NCI-H146 treated with DMSO at 0.1 percent for 48 hours (cell line): Measurements from ENCODE around the gene IGFL2.
"Not testable (repeated sequence)": the region's sequence is repeated elsewhere in the genome, so short reads cannot be mapped to it uniquely, and the experiment has no call there.

Experiments used
- DNase-seq: peaks from one replicate; lab custom pipeline; 2025; ENCODE audit not compliant: unreplicated experiment; lab: John Stamatoyannopoulos, UW

IGFL2 gene

DNA sequence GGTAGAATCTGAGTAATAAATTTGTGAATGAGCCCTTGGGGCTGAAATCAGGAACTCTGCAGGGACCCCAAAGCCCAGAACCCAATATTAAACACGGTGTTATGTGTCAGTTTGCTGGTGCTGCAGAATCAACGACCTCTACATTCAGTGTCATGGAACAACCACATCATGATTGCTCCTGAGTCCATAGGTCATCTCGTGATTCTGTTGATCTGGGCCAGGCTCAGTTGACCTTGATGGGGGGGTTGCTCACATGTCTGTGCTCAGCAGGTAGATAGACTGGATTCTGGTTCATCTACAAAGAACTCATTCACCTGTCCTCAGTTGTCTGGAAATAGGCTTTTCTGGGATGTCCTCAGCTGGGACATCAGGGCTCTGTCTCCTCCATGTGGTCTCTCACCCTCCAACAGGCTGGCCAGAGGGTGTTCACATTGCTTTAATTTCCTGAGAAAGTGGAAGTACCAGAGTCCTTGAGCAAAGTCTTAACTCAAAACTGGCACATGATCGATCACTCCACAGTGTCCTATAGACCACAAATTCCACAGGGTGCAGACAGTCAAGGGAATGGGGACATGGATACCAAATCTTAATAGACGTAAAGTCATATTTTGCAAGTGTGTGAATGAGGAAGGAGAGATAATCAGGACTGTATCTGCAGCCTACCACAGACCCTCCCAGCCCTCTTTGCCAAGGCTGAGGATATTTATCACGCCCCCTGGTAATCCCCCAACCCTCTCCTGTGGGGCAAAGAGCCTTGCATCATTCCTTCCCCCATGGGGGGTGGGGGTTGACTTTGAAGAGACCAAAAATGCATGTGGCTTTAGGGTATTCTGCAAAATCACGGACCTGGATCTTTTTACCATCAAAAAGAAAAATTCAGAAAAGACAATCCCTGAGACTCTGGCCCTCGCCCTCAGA, 42.2 kb downstream of the IGFL2 start:
- DNase-seq = no peak

DNA sequence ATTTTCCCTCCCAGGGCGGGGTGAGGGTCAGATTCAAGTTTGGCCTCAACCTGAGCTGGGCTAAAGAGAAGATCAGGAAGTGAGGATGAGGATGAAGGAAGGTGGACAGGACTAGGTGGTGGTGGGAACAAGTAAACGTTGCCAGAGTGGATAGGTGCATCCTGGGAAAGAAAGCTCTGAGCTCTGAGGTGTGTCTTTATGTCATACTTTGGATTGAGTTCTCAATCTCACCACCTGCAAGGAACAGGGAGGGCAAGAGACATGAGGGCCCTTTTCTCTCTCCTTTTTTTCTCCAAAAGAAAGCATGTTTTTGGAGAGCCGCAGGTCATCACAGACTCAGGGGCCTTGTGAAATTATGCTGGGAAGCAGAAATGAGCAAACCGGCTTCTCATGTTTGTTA, 43.3 kb downstream of the IGFL2 start:
- DNase-seq = no peak

DNA sequence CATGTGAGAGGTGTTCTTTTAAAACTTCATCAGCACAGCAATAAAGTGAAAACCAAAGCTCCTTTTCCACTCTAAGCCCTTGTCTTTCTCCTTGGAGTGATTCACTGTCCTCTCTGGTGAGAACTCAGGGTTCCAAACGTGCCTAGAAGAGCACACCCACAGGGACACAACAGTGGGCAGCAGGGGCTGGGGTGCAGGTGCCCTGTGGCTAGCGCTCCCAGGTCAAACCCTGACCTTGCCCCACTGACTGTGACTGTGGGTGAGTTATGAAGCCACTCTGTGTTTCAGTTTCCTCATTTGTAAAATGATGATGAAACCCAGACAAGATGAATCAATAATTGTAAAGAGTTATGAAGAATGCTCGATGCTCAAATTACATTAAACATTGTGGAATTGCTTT, 43.9 kb downstream of the IGFL2 start:
- DNase-seq = no peak

DNA sequence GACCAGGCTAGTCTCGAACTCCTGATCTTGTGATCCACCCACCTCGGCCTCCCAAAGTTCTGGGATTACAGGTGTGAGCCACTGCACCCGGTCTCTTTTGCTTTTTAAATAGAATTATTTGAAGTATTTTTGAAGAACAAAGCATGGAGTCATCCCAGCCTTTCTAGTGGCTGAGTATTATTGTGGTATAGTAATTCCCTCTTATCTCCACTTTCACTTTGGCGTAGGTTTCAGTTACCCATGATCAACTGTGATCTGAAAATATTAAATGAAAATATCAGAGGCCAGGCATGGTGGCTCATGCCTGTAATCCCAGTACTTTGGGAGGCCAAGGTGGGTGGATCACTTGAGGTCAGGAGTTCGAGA, 44.6 kb downstream of the IGFL2 start:
- not testable (repeated sequence) for DNase-seq

DNA sequence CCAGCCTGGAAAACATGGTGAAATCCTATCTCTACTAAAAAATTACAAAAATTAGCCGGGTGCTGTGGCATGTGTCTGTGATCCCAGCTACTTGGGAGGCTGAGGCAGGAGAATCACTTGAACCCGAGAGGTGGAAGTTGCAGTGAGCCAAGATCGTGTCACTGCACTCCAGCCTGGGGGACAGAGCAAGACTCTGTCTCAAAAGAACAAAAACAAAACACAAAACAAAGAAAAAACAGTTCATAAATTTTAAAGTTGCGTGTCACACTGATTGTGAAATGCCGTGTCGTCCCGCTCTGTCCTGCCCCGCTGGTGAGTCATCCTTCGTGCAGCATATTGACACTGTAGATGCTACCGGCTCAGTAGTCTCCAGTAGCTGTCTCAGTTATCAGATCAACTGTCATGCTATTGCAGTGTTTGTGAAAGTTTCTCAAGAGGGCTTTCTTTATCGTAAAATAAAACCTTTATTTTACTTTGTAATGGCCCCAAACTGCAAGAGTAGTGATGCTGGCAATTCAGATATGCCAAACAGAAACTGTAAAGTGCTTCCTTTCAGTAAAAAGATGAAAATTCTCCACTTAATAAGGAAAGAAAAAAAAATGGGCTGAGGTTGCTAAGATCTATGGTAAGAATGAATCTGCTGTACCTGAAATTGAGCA, 45.1 kb downstream of the IGFL2 start:
- DNase-seq = no peak

DNA sequence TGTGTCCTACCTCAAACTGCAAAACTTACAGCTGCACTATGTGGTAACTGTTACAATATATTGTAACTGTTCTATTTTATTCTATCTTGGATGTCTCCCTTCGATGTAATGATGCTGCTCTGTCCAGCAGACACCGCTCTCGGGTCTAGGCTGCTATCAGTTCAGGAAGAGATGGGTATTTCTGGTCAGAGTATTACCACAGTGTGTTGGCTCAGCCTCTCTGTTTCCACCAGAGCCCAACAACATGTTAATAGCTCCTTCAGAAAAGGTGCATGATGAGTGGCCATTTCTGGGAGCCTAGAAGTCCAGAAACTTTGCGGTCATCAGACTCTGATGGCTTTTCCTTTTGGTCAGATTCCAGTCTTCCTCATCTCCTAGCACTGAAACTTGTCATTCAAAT, 45.6 kb downstream of the IGFL2 start:
- DNase-seq = no peak

DNA sequence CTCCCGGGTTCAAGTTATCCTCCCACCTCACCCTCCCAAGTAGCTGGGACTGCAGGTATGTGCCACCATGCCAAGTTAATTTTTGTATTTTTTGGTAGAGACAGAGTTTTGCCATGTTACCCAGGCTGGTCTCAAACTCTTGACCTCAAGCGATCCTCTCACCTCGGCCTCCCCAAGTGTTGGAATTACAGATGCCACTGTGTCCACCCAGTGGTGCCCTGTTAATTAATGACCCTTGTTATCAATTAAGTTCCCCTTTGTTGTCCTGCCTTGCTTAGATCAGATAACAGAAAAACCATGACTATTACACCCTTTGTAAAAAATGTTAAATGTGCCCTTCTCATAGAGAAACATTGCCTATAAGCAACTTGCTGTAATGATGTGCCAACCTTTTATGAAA, 47.1 kb downstream of the IGFL2 start:
- no peak for DNase-seq

DNA sequence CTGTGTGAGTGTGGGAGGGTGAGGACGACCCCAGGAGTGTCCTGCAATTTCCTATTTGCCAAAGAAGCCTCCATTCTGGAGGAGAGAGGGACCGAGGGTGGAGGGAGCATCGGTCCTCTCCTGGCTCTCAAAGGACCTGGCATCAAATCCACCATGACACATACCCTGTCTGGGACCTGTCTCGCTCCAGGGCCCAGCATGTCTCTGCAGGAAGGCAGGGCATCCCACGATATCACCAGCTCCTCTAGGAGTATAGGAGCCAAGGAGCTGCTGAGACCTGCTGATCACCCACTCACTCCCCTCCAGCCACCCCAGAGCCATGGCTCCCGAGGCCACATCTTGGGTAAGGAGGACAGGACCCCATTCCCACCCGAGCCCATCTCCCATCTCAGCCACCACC, 47.9 kb downstream of the IGFL2 start:
- DNase-seq = not testable (repeated sequence)

DNA sequence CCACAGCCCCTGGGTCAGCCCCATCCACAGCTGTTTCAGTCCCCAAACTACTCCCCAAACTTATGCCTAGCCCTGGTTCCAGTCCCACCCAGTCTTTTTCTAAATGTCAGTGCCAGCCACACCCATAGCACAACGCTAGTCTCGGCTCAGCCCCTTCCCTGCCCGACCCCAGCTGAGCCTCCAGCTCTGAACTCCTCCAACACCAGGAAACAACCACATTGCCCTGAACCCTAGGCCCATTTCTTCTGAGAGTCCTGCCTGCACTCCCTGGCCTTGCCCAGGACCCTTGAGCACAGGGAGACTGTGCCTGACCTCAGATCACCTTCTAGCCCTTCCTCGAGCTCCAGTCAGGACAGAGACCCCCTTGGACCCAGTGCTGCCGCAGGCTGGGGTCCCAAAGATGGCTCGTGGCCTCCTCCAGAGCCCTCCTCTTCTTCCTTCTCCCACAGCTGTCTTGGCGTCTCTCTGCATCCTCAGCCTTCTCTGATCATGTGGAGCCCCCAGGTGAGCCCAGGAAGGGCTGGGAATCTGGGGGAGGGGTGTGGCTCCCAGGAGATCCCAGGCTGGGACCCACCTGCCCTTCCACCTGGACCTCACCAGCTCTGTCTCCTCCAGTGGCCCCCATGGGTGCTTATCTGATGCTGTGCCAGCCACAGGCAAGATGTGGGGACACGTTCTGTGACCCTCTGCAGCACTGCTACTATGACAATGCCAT, 48.5 kb downstream of the IGFL2 start:
- no peak for DNase-seq

DNA sequence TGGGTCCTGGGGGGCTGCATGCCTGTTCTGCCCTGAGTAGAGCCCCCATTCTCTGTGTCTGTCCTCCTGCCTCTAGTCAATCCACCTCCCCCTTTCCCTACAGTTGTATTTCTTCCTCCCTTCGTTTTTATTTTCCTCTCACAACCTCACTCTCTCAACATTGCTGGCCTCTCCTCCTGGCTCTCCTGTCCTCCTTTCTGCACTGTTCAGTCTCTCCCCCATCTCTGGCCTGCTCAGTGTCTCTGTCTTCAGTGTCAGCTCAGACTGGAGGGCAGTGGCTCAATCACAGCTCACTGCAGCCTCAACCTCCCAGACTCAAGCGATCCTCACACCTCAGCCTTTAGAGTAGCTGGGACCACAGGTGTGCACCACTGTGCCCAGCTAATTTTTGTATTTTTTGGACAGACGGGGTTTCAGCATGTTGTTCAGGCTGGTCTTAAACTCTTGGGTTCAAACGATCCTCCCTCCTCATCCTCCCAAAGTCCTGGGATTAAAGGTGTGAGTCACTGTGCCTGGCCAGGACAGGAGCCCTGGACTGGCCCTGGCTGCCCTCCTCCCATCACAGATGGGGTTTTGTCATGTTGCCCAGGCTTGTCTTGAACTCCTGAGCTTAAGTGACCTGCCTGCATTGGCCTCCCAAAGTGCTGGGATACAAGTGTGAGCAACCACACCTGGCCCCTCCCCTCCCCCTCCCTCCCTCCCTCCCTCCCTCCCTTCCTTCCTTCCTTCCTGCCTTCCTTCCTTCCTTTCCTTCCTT, 49.5 kb downstream of the IGFL2 start:
- no peak for DNase-seq

DNA sequence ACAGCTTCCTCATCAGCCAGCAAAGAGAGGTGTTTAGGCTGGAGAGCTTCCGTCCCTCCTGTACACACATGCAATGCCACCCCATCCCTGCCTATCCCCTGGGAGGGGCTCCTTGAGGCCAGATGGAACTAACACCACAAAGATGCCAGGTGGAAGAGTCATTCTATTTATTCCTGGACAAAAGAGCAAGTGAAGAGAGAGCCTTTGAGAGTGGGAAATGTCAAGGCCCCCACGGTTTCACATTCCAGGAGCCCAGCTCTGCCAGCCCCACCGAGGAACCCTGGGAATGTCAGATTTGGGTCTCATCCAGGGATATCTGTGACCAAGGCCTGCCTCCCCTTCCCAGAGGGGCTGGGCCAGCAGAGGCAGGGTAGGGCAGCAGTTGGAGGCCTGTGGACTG, 50.7 kb downstream of the IGFL2 start:
- no peak for DNase-seq

DNA sequence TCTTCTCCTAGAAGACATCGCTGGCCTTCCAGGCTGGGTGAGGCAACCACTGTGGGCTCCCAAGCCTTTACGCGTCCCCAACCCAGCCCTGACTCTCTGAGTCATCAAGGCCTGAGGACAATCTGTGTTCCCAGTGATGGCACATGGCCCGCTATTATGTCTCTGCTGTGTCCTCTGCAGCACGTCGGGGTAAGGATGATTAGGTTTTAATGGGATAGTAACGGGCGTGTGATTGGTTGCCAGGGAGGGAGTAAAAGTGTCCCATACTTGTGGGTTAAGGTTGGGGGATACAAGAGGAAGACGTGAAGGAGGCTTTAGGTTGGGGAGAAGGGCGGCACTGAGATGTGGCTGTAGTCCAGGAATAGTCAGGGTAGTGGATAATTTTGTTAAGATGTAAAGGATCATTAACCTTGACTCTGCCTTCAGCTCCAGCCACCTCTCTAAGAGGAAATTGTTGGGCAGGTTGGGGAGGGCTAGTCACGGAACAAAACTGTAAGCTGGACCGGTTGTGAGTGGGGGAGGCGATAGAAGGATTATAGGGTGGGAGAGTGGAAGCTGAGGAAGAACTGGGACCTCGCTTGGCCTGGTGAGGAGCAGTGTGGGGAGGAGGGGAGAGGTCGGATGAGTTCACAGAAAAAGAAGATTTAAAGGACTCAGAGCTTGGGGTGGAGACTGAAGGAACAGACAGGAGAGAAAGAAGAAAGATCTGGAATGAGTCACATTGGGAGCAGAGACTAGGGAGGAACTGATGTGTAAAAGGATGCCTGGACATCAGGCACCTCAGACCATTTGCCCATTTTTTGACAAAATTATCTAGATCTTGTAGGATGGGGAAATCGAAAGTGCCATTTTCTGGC, 53.6 kb downstream of the IGFL2 start:
- no peak for DNase-seq

DNA sequence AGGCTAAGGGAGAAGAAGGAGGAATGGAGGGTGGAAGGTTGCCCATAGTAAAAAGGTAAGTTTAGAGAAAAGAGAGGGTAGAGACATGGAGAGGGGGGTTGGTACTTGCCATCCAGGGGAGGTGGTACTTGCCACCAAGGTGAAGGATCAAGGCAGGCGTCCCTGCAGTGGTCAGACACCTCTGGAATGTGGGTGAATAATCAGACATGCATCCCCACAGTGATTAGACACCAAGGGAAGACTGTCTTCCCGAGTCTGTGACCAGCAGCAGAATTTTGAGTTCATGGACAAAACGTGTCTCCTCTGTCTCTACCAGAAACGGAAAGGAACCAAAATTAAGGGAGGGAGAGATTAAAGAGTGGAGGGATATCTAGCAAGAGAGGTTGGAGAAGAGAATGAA, 54.4 kb downstream of the IGFL2 start:
- no peak for DNase-seq

DNA sequence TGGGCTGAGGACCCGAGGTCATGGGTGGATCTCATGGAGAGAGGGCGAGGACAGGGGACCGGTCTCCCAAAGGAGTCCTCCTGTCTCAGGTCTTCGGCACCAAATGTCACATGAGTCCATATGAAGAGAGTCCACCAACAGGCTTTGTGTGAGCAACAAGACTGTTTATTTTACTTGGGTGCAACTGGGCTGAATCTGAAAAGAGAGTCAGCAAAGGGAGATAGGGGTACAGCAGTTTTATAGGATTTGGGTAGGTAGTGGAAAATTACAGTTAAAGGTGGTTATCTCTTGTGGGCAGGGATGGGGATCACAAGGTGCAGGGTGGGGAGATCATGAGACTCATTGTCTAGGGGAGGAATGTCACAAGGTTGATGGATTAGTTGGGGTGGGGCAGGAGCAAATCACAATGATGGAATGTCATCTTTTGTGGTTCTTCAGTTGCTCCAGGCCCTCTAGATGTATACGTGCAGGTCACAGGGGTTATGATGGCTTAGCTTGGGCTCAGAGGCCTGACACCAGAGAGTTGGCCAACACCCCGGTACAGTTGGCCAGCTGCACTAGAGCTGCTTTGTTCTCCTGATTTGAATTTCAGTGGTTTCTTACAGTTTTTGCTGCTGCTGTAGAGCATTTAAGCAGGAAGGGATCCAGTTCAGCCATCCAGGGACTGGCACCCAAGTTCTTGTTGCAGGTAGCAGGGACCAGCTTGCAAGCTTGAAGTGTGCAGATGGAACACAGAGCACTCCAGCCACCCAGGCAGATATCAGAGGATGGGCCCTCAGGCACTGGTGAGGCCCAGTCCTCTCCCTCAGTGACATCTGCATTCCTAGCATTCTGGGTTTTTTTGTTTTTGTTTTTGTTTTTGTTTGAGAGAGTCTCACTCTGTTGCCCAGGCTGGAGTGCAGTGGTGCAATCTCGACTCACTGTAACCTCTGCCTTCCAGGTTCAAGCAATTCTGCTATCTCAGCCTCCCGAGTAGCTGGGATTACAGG, 55.1 kb downstream of the IGFL2 start:
- no peak for DNase-seq

DNA sequence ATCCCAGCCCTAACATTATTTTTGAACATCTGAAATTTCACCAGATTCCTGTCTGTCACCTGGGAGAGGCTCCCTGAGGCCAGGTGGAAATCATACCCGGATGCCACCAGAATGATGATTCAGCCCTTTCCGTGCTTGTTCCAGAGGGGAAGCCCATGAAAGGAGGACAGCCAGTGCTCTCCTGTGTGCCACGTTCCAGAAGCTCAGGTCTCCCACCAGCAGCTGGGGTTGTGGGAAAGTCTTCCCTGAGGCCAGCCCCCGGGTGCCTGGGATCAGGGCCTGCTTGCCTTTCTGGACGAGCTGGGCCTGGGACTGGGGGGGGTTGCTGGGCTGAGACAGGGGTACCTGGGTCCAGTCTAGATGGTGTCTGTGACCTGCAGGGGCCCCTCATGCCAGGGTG, 56.0 kb downstream of the IGFL2 start:
- no peak for DNase-seq

DNA sequence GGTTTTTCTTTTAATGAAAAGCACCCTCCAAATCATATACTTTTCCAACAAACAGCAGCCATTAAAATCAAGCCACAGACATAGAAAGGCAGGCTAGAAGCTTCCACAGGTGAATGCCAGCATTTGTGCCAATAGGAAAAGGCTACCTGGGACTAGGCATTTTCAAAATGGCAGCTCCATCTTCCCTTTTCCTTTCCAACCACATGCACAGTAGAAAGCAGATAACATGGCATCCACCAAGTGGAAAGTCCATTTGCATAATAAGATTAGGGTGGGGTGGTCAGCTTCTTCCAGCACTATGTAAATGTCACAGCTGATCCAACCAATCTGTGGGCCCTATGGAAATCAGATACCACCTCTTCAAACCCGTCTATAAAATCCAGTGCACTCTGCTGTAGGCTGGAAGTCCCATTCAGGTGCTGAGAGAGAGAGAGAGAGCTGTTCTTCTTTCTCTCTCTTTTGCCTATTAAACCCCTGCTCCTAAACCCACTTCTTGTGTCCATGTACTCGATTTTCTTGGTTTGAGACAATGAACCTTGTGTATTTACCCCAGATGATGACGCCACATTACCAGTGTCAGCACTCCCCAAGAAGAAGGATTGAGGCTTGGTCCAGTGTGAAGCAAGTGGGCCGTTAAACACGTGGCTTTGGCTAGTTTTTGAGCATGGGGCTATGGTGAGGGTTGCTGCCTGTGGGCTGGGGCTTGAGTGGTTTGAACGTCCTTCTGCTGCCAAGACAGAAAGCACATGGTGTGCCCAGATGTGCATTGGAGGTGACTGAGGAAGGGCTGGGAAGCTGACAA, 57.3 kb downstream of the IGFL2 start:
- no peak for DNase-seq

DNA sequence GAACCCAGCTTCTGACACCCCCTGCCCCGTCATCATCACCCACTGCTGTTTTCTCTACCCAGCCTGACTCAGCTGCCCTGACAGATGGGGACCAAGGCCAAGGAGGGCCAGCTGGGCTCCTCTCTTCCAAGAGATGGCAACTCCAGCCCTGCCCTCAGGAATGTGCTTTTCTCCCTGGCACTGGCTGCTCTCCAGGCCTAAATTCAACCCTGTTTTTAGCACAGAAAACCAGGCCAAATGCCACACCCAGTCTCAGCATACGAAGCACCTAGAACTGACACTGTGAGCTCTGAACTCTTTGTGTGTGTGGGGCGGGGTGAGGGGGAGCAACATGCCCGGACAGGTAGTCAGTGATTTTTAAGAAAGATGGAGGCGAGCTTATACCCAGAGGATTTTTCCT, 58.1 kb downstream of the IGFL2 start:
- no peak for DNase-seq

DNA sequence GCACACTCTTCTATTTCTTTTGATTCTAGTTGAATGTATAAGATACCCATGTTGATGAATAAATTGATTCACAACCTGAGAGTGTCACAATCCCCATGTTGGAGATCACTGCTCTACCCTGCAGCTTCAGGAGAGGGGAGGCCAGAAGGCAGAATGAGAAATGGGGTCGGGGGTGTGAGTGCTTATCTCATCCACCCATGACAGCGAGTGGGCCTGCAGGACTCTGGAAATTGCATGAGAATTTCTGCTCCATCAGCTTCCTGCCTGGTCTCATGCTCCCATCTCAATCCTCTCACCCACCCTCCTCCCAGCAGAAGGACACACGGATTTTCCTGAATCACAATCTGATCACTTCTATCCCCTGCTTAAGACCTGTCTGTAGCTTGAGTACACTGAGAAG, 58.6 kb downstream of the IGFL2 start:
- no peak for DNase-seq
